WTC11 (cell line): Measurements from ENCODE around the gene PRELID3B. TPM values are rescaled to one million over a fixed set of nuclear protein-coding genes. Genes with fewer than 3 reads are reported as not detected.

Experiments
- ATAC-seq: fragments of 200-7000 bp; cut with Tn5 transposase; 2 replicates; pipeline ENCODE4 v1.10.0; 2021; ENCODE audit warnings: mild to moderate bottlenecking, moderate library complexity
- CTCF ChIA-PET: fragments of 300-600 bp; sonication (Branson Sonifier 250); formaldehyde crosslinking; loops from one replicate; lab custom pipeline; 2021; ENCODE audit warnings: antibody characterized with exemption; lab: Charles Lee
- POLR2A ChIA-PET: fragments of 350-600 bp; sonication (Branson Sonifier 250); formaldehyde crosslinking; loops from one replicate; lab custom pipeline; 2021; ENCODE audit warnings: antibody characterized with exemption; lab: Charles Lee
- DNase-seq: peaks from one replicate; pipeline ENCODE4 v3.0.0; 2021; ENCODE audit warnings: low spot score
- H3K27ac Mint-ChIP-seq: 2 replicates; pipeline ENCODE4 v1.8.0; 2021; ENCODE audit warnings: mixed read lengths
- H3K27me3 Mint-ChIP-seq: 2 replicates; pipeline ENCODE4 v1.8.0; 2021; ENCODE audit warnings: low read depth, mild to moderate bottlenecking, moderate library complexity, mixed read lengths
- H3K36me3 Mint-ChIP-seq: 2 replicates; pipeline ENCODE4 v1.8.0; 2021; ENCODE audit warnings: mixed read lengths
- H3K4me1 Mint-ChIP-seq: 2 replicates; pipeline ENCODE4 v1.8.0; 2022; ENCODE audit warnings: mixed read lengths
- H3K4me3 Mint-ChIP-seq: 2 replicates; pipeline ENCODE4 v1.8.0; 2021; ENCODE audit warnings: mild to moderate bottlenecking, moderate library complexity, mixed read lengths
- H3K9me3 Mint-ChIP-seq: 2 replicates; pipeline ENCODE4 v1.8.0; 2021; ENCODE audit warnings: mixed read lengths
- ATF1 ChIP-seq: sonication (generic); formaldehyde crosslinking; IDR thresholded peaks from 2 replicates; pipeline ENCODE4 v1.8.1; 2023; ENCODE audit warnings: mild to moderate bottlenecking, moderate library complexity, missing genetic modification reagents
- EMX1 ChIP-seq: fragments of 250-450 bp; sonication (Bioruptor Pico); IDR thresholded peaks from 2 replicates; pipeline ENCODE4 v1.8.0; 2021; ENCODE audit warnings: mild to moderate bottlenecking
- ESRRA ChIP-seq: sonication (generic); formaldehyde crosslinking; IDR thresholded peaks from 2 replicates; pipeline ENCODE4 v1.8.1; 2022; ENCODE audit warnings: mild to moderate bottlenecking, missing genetic modification reagents, borderline replicate concordance
- GRHL2 ChIP-seq: fragments of 250-450 bp; sonication (Bioruptor Pico); IDR thresholded peaks from 2 replicates; pipeline ENCODE4 v1.8.0; 2022; ENCODE audit warnings: mild to moderate bottlenecking, moderate library complexity; ENCODE audit not compliant: insufficient replicate concordance, severe bottlenecking
- GTF2I ChIP-seq: fragments of 250-450 bp; sonication (Bioruptor Pico); conservative IDR thresholded peaks from 2 replicates; pipeline ENCODE4 v1.4.0; 2021; ENCODE audit warnings: mild to moderate bottlenecking
- HMGA2 ChIP-seq: fragments of 250-450 bp; sonication (Bioruptor Pico); IDR thresholded peaks from 2 replicates; pipeline ENCODE4 v1.4.0; 2021; ENCODE audit warnings: mild to moderate bottlenecking, moderate library complexity
- NR1H2 ChIP-seq: sonication (generic); formaldehyde crosslinking; IDR thresholded peaks from 2 replicates; pipeline ENCODE4 v1.9.0; 2021; ENCODE audit warnings: mild to moderate bottlenecking, moderate library complexity, missing genetic modification reagents
- NR2C2 ChIP-seq: sonication (generic); formaldehyde crosslinking; IDR thresholded peaks from 2 replicates; pipeline ENCODE4 v1.8.0; 2022; ENCODE audit warnings: mild to moderate bottlenecking, missing genetic modification reagents
- RELA ChIP-seq: sonication (generic); formaldehyde crosslinking; IDR thresholded peaks from 2 replicates; pipeline ENCODE4 v1.8.1; 2022; ENCODE audit warnings: missing genetic modification reagents, mild to moderate bottlenecking, borderline replicate concordance
- SMAD3 ChIP-seq: sonication (generic); formaldehyde crosslinking; IDR thresholded peaks from 2 replicates; pipeline ENCODE4 v1.8.0; 2022; ENCODE audit warnings: missing genetic modification reagents, mild to moderate bottlenecking, borderline replicate concordance
- SOX15 ChIP-seq: fragments of 250-450 bp; sonication (Bioruptor Pico); IDR thresholded peaks from 2 replicates; pipeline ENCODE4 v1.9.0; 2021; ENCODE audit warnings: mild to moderate bottlenecking
- TEAD4 ChIP-seq: sonication (generic); formaldehyde crosslinking; IDR thresholded peaks from 2 replicates; pipeline ENCODE4 v1.8.0; 2022; ENCODE audit warnings: mild to moderate bottlenecking, missing genetic modification reagents
- ZNF263 ChIP-seq: sonication (generic); formaldehyde crosslinking; IDR thresholded peaks from 2 replicates; pipeline ENCODE4 v1.8.1; 2022; ENCODE audit warnings: low read depth, mild to moderate bottlenecking, moderate library complexity, missing genetic modification reagents
- ZNF317 ChIP-seq: sonication (generic); formaldehyde crosslinking; IDR thresholded peaks from 2 replicates; pipeline ENCODE4 v1.8.1; 2023; ENCODE audit warnings: low read depth, mild to moderate bottlenecking, moderate library complexity, missing genetic modification reagents, borderline replicate concordance
- ZNF423 ChIP-seq: fragments of 250-450 bp; sonication (Bioruptor Pico); IDR thresholded peaks from 2 replicates; pipeline ENCODE4 v2.1.2; 2022; ENCODE audit warnings: mild to moderate bottlenecking, moderate library complexity
- ZNF671 ChIP-seq: fragments of 250-450 bp; sonication (Bioruptor Pico); IDR thresholded peaks from 2 replicates; pipeline ENCODE4 v1.8.0; 2021; ENCODE audit warnings: mild to moderate bottlenecking
- total RNA-seq: library from RNA; stranded (reverse); gene quantifications from 3 replicates; pipeline ENCODE4 v1.2.3, GENCODE V29; 2021
- TF ChIP-seq, protein P1 (sequence below): sonication (generic); formaldehyde crosslinking; IDR thresholded peaks from 2 replicates; pipeline ENCODE4 v1.8.1; 2023; ENCODE audit warnings: mild to moderate bottlenecking, moderate library complexity, missing genetic modification reagents
- TF ChIP-seq, protein P2 (sequence below): fragments of 250-450 bp; sonication (Bioruptor Pico); IDR thresholded peaks from 2 replicates; pipeline ENCODE4 v1.9.0; 2021; ENCODE audit warnings: mild to moderate bottlenecking
- TF ChIP-seq, protein P3 (sequence below): sonication (generic); formaldehyde crosslinking; IDR thresholded peaks from 2 replicates; pipeline ENCODE4 v1.8.1; 2023; ENCODE audit warnings: mild to moderate bottlenecking, missing genetic modification reagents, moderate library complexity
- TF ChIP-seq, protein P4 (sequence below): sonication (generic); formaldehyde crosslinking; IDR thresholded peaks from 2 replicates; pipeline ENCODE4 v1.8.0; 2022; ENCODE audit warnings: mild to moderate bottlenecking, missing genetic modification reagents
- TF ChIP-seq, protein P5 (sequence below): sonication (generic); formaldehyde crosslinking; IDR thresholded peaks from 2 replicates; pipeline ENCODE4 v1.8.1; 2022; ENCODE audit warnings: mild to moderate bottlenecking, moderate library complexity, missing genetic modification reagents
- TF ChIP-seq, protein P6 (sequence below): sonication (generic); formaldehyde crosslinking; IDR thresholded peaks from 2 replicates; pipeline ENCODE4 v1.8.1; 2023; ENCODE audit warnings: mild to moderate bottlenecking, missing genetic modification reagents
- TF ChIP-seq, protein P7 (sequence below): sonication (generic); formaldehyde crosslinking; IDR thresholded peaks from 2 replicates; pipeline ENCODE4 v1.8.1; 2022; ENCODE audit warnings: missing genetic modification reagents, borderline replicate concordance

Gene PRELID3B
- total RNA-seq, 1 experiment from 2014 or later = 46.9 TPM

DNA sequence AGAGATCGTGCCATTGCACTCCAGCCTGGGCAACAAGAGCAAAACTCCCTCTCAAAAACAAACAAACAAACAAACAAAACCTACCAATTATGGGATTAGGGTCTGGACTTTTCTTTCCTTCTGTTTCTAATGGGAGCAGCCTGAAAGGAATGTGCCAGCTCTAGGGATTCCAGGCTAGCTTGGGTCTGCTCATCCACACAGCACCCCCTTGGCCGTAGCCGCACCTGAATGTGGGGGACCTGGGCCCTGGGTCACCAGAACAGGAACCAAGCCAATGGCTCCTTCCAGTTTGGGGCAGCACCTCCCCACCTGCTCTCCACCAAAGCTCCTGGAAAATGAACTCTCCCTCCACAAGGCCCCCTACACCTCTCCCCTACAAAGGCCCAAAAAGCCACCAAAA, 42.3 kb downstream of the PRELID3B start:
- ATAC-seq (no peak), DNase-seq (no peak)
- CTCF ChIA-PET = interaction anchor here (0.8 kb wide), 1 partner anchor 455 kb away, joined by 3 read pairs; no protein-coding TSS in a partner anchor
- H3K27ac Mint-ChIP-seq = no peak overlapping the region
- H3K4me3 Mint-ChIP-seq = no peak overlapping the region
- no peaks in the 10 kb centered on the region; the same call in 1 of the 2 replicates for H3K27me3 Mint-ChIP-seq
- H3K9me3 Mint-ChIP-seq = no peaks in the 10 kb centered on the region
- peaks cover 10% of the 10 kb centered on the region for H3K4me1 Mint-ChIP-seq
- TF ChIP-seq, protein P1, sequence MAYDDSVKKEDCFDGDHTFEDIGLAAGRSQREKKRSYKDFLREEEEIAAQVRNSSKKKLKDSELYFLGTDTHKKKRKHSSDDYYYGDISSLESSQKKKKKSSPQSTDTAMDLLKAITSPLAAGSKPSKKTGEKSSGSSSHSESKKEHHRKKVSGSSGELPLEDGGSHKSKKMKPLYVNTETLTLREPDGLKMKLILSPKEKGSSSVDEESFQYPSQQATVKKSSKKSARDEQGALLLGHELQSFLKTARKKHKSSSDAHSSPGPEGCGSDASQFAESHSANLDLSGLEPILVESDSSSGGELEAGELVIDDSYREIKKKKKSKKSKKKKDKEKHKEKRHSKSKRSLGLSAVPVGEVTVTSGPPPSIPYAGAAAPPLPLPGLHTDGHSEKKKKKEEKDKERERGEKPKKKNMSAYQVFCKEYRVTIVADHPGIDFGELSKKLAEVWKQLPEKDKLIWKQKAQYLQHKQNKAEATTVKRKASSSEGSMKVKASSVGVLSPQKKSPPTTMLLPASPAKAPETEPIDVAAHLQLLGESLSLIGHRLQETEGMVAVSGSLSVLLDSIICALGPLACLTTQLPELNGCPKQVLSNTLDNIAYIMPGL = no peak
- TF ChIP-seq, protein P2, sequence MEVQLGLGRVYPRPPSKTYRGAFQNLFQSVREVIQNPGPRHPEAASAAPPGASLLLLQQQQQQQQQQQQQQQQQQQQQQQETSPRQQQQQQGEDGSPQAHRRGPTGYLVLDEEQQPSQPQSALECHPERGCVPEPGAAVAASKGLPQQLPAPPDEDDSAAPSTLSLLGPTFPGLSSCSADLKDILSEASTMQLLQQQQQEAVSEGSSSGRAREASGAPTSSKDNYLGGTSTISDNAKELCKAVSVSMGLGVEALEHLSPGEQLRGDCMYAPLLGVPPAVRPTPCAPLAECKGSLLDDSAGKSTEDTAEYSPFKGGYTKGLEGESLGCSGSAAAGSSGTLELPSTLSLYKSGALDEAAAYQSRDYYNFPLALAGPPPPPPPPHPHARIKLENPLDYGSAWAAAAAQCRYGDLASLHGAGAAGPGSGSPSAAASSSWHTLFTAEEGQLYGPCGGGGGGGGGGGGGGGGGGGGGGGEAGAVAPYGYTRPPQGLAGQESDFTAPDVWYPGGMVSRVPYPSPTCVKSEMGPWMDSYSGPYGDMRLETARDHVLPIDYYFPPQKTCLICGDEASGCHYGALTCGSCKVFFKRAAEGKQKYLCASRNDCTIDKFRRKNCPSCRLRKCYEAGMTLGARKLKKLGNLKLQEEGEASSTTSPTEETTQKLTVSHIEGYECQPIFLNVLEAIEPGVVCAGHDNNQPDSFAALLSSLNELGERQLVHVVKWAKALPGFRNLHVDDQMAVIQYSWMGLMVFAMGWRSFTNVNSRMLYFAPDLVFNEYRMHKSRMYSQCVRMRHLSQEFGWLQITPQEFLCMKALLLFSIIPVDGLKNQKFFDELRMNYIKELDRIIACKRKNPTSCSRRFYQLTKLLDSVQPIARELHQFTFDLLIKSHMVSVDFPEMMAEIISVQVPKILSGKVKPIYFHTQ (CRISPR knock-in tag) = no peak
- no peak for TF ChIP-seq GRHL2 (CRISPR knock-in tag)
- no peak for TF ChIP-seq EMX1
- TF ChIP-seq RELA = no peak
- no peak for TF ChIP-seq GTF2I
- TF ChIP-seq, protein P3, sequence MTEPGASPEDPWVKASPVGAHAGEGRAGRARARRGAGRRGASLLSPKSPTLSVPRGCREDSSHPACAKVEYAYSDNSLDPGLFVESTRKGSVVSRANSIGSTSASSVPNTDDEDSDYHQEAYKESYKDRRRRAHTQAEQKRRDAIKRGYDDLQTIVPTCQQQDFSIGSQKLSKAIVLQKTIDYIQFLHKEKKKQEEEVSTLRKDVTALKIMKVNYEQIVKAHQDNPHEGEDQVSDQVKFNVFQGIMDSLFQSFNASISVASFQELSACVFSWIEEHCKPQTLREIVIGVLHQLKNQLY (CRISPR knock-in tag) = no peak
- TF ChIP-seq, protein P4, sequence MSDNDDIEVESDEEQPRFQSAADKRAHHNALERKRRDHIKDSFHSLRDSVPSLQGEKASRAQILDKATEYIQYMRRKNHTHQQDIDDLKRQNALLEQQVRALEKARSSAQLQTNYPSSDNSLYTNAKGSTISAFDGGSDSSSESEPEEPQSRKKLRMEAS = no peak
- TF ChIP-seq, protein P5, sequence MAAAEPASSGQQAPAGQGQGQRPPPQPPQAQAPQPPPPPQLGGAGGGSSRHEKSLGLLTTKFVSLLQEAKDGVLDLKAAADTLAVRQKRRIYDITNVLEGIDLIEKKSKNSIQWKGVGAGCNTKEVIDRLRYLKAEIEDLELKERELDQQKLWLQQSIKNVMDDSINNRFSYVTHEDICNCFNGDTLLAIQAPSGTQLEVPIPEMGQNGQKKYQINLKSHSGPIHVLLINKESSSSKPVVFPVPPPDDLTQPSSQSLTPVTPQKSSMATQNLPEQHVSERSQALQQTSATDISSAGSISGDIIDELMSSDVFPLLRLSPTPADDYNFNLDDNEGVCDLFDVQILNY (CRISPR knock-in tag) = no peak
- no peak for TF ChIP-seq ZNF263 (CRISPR knock-in tag)
- no peak for TF ChIP-seq TEAD4 (CRISPR knock-in tag)
- TF ChIP-seq NR1H2 (CRISPR knock-in tag) = no peak
- POLR2A ChIA-PET = no interaction called here
- H3K36me3 Mint-ChIP-seq = peaks cover 16% of the 10 kb centered on the region

DNA sequence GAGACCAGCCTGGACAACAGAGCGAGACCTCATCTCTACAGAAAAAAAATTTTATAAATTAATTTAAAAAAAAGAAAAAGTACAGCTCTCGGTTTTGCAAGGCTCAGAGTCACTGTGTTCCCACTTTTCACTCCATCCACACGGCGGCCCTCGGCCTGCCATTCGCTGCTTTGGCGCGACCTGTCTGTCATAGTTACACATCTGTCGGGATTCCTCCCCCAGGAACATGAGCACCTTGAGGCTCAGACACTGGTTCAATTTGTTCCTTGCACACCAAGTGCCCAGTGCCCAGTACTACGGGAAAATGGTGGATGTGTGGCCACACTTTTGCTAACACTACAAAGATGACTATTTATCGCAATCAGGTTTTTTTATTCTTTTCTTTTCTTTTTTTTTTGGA, 43.9 kb downstream of the PRELID3B start:
- ChIA-PET CTCF (interaction anchor here (1.0 kb wide), 1 partner anchor 14 kb away, joined by 3 read pairs; no protein-coding TSS in a partner anchor), POLR2A (no interaction called here)
- no peaks in the 10 kb centered on the region for H3K9me3 Mint-ChIP-seq
- H3K36me3 Mint-ChIP-seq = peaks cover 29% of the 10 kb centered on the region
- no peaks in the 10 kb centered on the region for H3K4me1 Mint-ChIP-seq
- TF ChIP-seq ZNF317 (CRISPR knock-in tag) = no peak
- no peak for TF ChIP-seq ATF1
- TF ChIP-seq SMAD3 = no peak
- no peak for TF ChIP-seq ZNF423 (CRISPR knock-in tag)
- TF ChIP-seq HMGA2 (CRISPR knock-in tag) = no peak
- TF ChIP-seq ESRRA = no peak
- no peak for TF ChIP-seq ZNF671
- TF ChIP-seq NR2C2 (CRISPR knock-in tag) = no peak
- no peak for TF ChIP-seq SOX15 (CRISPR knock-in tag)
- TF ChIP-seq, protein P6, sequence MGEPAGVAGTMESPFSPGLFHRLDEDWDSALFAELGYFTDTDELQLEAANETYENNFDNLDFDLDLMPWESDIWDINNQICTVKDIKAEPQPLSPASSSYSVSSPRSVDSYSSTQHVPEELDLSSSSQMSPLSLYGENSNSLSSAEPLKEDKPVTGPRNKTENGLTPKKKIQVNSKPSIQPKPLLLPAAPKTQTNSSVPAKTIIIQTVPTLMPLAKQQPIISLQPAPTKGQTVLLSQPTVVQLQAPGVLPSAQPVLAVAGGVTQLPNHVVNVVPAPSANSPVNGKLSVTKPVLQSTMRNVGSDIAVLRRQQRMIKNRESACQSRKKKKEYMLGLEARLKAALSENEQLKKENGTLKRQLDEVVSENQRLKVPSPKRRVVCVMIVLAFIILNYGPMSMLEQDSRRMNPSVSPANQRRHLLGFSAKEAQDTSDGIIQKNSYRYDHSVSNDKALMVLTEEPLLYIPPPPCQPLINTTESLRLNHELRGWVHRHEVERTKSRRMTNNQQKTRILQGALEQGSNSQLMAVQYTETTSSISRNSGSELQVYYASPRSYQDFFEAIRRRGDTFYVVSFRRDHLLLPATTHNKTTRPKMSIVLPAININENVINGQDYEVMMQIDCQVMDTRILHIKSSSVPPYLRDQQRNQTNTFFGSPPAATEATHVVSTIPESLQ = no peak
- TF ChIP-seq, protein P7, sequence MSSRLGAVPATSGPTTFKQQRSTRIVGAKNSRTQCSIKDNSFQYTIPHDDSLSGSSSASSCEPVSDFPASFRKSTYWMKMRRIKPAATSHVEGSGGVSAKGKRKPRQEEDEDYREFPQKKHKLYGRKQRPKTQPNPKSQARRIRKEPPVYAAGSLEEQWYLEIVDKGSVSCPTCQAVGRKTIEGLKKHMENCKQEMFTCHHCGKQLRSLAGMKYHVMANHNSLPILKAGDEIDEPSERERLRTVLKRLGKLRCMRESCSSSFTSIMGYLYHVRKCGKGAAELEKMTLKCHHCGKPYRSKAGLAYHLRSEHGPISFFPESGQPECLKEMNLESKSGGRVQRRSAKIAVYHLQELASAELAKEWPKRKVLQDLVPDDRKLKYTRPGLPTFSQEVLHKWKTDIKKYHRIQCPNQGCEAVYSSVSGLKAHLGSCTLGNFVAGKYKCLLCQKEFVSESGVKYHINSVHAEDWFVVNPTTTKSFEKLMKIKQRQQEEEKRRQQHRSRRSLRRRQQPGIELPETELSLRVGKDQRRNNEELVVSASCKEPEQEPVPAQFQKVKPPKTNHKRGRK (CRISPR knock-in tag) = no peak
- no peak overlapping the region for H3K4me3 Mint-ChIP-seq
- ATAC-seq (no peak), DNase-seq (no peak)
- H3K27ac Mint-ChIP-seq = no peak overlapping the region
- no peaks in the 10 kb centered on the region for H3K27me3 Mint-ChIP-seq
